Mesendoderm (in vitro differentiated cells): ENCODE measurements around the gene XXYLT1.
"Not testable (repeated sequence)": the region's sequence is repeated elsewhere in the genome, so short reads cannot be mapped to it uniquely, and the experiment has no call there.

Experiments
- DNase-seq: peaks from one replicate; pipeline ENCODE4 v3.0.0; 2013
- H2AK5ac ChIP-seq: 2 replicates; pipeline ENCODE4 v1.6.1; 2013; ENCODE audit warnings: low read length, inconsistent platforms
- H2BK120ac ChIP-seq: 2 replicates; pipeline ENCODE4 v1.6.1; 2013; ENCODE audit warnings: low read depth, mild to moderate bottlenecking, low read length, moderate library complexity, mixed read lengths
- H2BK15ac ChIP-seq: replicated peaks from 2 replicates; pipeline ENCODE4 v1.6.1; 2013; ENCODE audit warnings: low read depth, mild to moderate bottlenecking, moderate library complexity
- H2BK5ac ChIP-seq: 2 replicates; pipeline ENCODE4 v1.6.1; 2013; ENCODE audit warnings: low read length, inconsistent platforms
- H3K18ac ChIP-seq: 2 replicates; pipeline ENCODE4 v1.6.1; 2013; ENCODE audit warnings: mild to moderate bottlenecking, low read length, mixed read lengths
- H3K23ac ChIP-seq: one replicate; pipeline ENCODE4 v1.6.1; 2013; ENCODE audit warnings: low read length
- H3K27ac ChIP-seq: 2 replicates; pipeline ENCODE4 v1.5.1; 2013; ENCODE audit warnings: low read depth, mild to moderate bottlenecking, inconsistent platforms, low read length, moderate library complexity
- H3K27me3 ChIP-seq: 2 replicates; pipeline ENCODE4 v1.6.1; 2013; ENCODE audit warnings: low read length, control low read depth, mild to moderate bottlenecking, inconsistent platforms; ENCODE audit not compliant: insufficient read depth, poor library complexity
- H3K36me3 ChIP-seq: 2 replicates; pipeline ENCODE4 v1.6.1; 2013; ENCODE audit warnings: low read length, inconsistent platforms; ENCODE audit not compliant: control insufficient read depth, insufficient read depth
- H3K4ac ChIP-seq: one replicate; pipeline ENCODE4 v1.6.1; 2013; ENCODE audit warnings: low read depth, mild to moderate bottlenecking, low read length, moderate library complexity
- H3K4me1 ChIP-seq: 2 replicates; pipeline ENCODE4 v1.6.1; 2013; ENCODE audit warnings: low read depth, low read length, inconsistent platforms; ENCODE audit not compliant: control insufficient read depth
- H3K4me2 ChIP-seq: 2 replicates; pipeline ENCODE4 v1.6.1; 2013; ENCODE audit warnings: low read length
- H3K4me3 ChIP-seq: 2 replicates; pipeline ENCODE4 v1.5.1; 2013; ENCODE audit warnings: mild to moderate bottlenecking, low read length
- H3K56ac ChIP-seq: one replicate; pipeline ENCODE4 v1.6.1; 2013; ENCODE audit warnings: low read length
- H3K79me1 ChIP-seq: 2 replicates; pipeline ENCODE4 v1.6.1; 2013; ENCODE audit warnings: low read length, inconsistent platforms
- H3K79me2 ChIP-seq: 2 replicates; pipeline ENCODE4 v1.6.1; 2013; ENCODE audit warnings: mild to moderate bottlenecking, low read length; ENCODE audit not compliant: control insufficient read depth, insufficient read depth
- H3K9ac ChIP-seq: 2 replicates; pipeline ENCODE4 v1.6.1; 2013; ENCODE audit warnings: low read length, inconsistent platforms
- H4K5ac ChIP-seq: one replicate; pipeline ENCODE4 v1.6.1; 2013; ENCODE audit warnings: low read length
- H4K8ac ChIP-seq: one replicate; pipeline ENCODE4 v1.6.1; 2013; ENCODE audit warnings: low read depth, mild to moderate bottlenecking, control low read depth, low read length, moderate library complexity
- WGBS: extraction: QIAGEN DNeasy Blood & Tissue Kit; methylation state at CpG from one replicate; pipeline ENCODE4 v1.1.7; 2013; ENCODE audit warnings: low lambda C conversion rate, missing lambda C conversion rate; ENCODE audit not compliant: insufficient coverage; ENCODE audit errors: extremely low coverage; 5-methylcytosine and 5-hydroxymethylcytosine counted together

Gene XXYLT1

DNA sequence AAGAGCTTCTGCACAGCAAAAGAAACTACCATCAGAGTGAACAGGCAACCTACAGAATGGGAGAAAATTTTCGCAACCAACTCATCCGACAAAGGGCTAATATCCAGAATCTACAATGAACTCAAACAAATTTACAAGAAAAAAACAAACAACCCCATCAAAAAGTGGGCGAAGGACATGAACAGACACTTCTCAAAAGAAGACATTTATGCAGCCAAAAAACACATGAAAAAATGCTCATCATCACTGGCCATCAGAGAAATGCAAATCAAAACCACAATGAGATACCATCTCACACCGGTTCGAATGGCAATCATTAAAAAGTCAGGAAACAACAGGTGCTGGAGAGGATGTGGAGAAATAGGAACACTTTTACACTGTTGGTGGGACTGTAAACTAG, 52.6 kb downstream of the XXYLT1 start:
- not testable (repeated sequence) for DNase-seq, H3K4me1 ChIP-seq, H3K4me2 ChIP-seq, H3K4ac ChIP-seq, H4K8ac ChIP-seq, H3K79me2 ChIP-seq, H3K56ac ChIP-seq, H3K4me3 ChIP-seq, H2AK5ac ChIP-seq, H3K27me3 ChIP-seq, H3K27ac ChIP-seq, H3K23ac ChIP-seq, H4K5ac ChIP-seq, H2BK15ac ChIP-seq, H2BK5ac ChIP-seq, H3K18ac ChIP-seq, H3K36me3 ChIP-seq, H3K9ac ChIP-seq, H2BK120ac ChIP-seq
- peaks cover 17% of the 10 kb centered on the region for H3K79me1 ChIP-seq
- WGBS: no CpG with 5 or more reads among the region's 5 CpGs

DNA sequence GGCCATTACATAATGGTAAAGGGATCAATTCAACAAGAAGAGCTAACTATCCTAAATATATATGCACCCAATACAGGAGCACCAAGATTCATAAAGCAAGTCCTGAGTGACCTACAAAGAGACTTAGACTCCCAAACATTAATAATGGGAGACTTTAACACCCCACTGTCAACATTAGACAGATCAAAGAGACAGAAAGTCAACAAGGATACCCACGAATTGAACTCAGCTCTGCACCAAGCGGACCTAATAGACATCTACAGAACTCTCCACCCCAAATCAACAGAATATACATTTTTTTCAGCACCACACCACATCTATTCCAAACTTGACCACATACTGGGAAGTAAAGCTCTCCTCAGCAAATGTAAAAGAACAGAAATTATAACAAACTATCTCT, 55.4 kb downstream of the XXYLT1 start:
- H3K23ac ChIP-seq, H2BK5ac ChIP-seq, H3K27me3 ChIP-seq, H3K18ac ChIP-seq, H3K9ac ChIP-seq, H4K5ac ChIP-seq, H3K27ac ChIP-seq, H4K8ac ChIP-seq, H3K4ac ChIP-seq, H2AK5ac ChIP-seq, H3K56ac ChIP-seq, H2BK15ac ChIP-seq, H2BK120ac ChIP-seq, H3K4me1 ChIP-seq, H3K4me3 ChIP-seq, H3K36me3 ChIP-seq, DNase-seq, H3K4me2 ChIP-seq: not testable (repeated sequence)
- Histone ChIP-seq H3K79me2 (peaks cover 11% of the 10 kb centered on the region), H3K79me1 (peaks cover 13% of the 10 kb centered on the region)
- WGBS: no CpG with 5 or more reads among the region's 2 CpGs

- no peak overlapping the region for H3K18ac ChIP-seq
- H3K79me1 ChIP-seq: peaks cover 9% of the 10 kb centered on the region
- DNase-seq: no peak
- no peak overlapping the region for H2BK5ac ChIP-seq
- H3K27ac ChIP-seq: no peak overlapping the region
- H3K36me3 ChIP-seq: no peaks in the 10 kb centered on the region
- no peak overlapping the region for H3K4ac ChIP-seq
- H3K56ac ChIP-seq: no peak overlapping the region
- no peak overlapping the region for H3K4me3 ChIP-seq
- H3K23ac ChIP-seq: no peak overlapping the region
- no peak overlapping the region for H2AK5ac ChIP-seq
- H3K4me2 ChIP-seq: no peak overlapping the region
- H3K4me1 ChIP-seq: peaks cover under 1% of the 10 kb centered on the region
- H3K27me3 ChIP-seq: no peaks in the 10 kb centered on the region
- no peak overlapping the region for H4K8ac ChIP-seq
- peaks cover 13% of the 10 kb centered on the region for H3K79me2 ChIP-seq
- WGBS: no CpG with 5 or more reads among the region's 8 CpGs
- H3K9ac ChIP-seq: no peak overlapping the region
- no peak overlapping the region for H2BK15ac ChIP-seq
- H2BK120ac ChIP-seq: no peak overlapping the region
- no peak overlapping the region for H4K5ac ChIP-seq
Measured at GRCh38 chr3:195214381-195214780, 56.6 kb downstream of the XXYLT1 start.

GRCh38 chr3:195213639-195214315, 57.2 kb downstream of the XXYLT1 start:
- H3K4me1 ChIP-seq: peaks cover 1% of the 10 kb centered on the region
- H3K4ac ChIP-seq: no peak overlapping the region
- H3K4me3 ChIP-seq: no peak overlapping the region
- DNase-seq: peak; percentile 46
- H3K23ac ChIP-seq: no peak overlapping the region
- no peaks in the 10 kb centered on the region for H3K27me3 ChIP-seq
- H3K27ac ChIP-seq: no peak overlapping the region
- no peak overlapping the region for H3K56ac ChIP-seq
- H4K8ac ChIP-seq: no peak overlapping the region
- WGBS: no CpG with 5 or more reads among the region's 9 CpGs
- peaks cover 14% of the 10 kb centered on the region for H3K79me2 ChIP-seq
- H2AK5ac ChIP-seq: no peak overlapping the region
- no peak overlapping the region for H2BK15ac ChIP-seq
- peaks cover 9% of the 10 kb centered on the region for H3K79me1 ChIP-seq
- no peak overlapping the region for H2BK5ac ChIP-seq
- H2BK120ac ChIP-seq: no peak overlapping the region
- H4K5ac ChIP-seq: no peak overlapping the region
- no peaks in the 10 kb centered on the region for H3K36me3 ChIP-seq
- H3K9ac ChIP-seq: no peak overlapping the region
- H3K4me2 ChIP-seq: no peak overlapping the region
- H3K18ac ChIP-seq: no peak overlapping the region

DNA sequence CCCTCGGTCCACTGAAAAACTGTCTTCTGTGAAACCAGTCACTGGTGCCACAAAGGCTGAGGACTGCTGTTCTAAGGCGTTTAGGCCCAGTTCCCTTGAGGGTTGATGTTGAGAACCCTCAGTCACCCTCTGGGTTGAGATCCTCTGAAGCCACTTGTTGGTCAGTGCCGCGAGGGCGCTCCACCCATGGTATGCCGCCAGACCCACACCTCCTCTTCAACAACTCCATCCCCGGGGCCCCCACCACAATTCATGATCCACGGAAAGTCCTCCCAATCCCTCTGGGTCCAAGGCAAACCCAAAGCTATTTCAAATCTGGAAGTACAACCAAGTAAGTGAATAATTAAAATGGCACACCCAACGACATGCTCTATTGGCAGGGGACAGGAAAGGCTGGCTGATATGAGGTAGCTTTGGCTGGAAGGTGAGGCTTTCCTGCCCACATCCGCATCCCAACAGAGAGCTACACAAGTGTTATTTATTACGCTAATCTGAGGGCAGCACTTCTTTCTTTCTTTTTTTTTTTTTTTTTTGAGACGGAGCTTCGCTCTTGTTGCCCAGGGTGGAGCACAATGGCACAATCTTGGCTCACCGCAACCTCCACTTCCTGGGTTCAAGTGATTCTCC, 58.1 kb downstream of the XXYLT1 start:
- Histone ChIP-seq H2AK5ac (no peak overlapping the region), H3K56ac (no peak overlapping the region), H3K4ac (no peak overlapping the region), H2BK5ac (no peak overlapping the region), H2BK15ac (no peak overlapping the region), H3K23ac (no peak overlapping the region), H3K4me3 (no peak overlapping the region), H3K9ac (no peak overlapping the region), H3K79me1 (peaks cover 14% of the 10 kb centered on the region), H4K5ac (no peak overlapping the region), H3K4me2 (no peak overlapping the region), H3K27me3 (no peaks in the 10 kb centered on the region), H4K8ac (no peak overlapping the region), H3K79me2 (peaks cover 17% of the 10 kb centered on the region), H3K18ac (no peak overlapping the region), H3K36me3 (no peaks in the 10 kb centered on the region), H2BK120ac (no peak overlapping the region), H3K4me1 (peaks cover 4% of the 10 kb centered on the region), H3K27ac (no peak overlapping the region)
- no CpG with 5 or more reads among the region's 14 CpGs for WGBS
- DNase-seq: no peak
